HG03558 (cell line): ENCODE data around the gene PEAK1.

Experiments used
- ATAC-seq: cut with Tn5 transposase; IDR thresholded peaks from one replicate; pipeline ENCODE4 v1.9.1; 2021; ENCODE audit warnings: moderate number of reproducible peaks; ENCODE audit not compliant: unreplicated experiment; ENCODE audit errors: extremely low read depth

The PEAK1 gene, protein sequence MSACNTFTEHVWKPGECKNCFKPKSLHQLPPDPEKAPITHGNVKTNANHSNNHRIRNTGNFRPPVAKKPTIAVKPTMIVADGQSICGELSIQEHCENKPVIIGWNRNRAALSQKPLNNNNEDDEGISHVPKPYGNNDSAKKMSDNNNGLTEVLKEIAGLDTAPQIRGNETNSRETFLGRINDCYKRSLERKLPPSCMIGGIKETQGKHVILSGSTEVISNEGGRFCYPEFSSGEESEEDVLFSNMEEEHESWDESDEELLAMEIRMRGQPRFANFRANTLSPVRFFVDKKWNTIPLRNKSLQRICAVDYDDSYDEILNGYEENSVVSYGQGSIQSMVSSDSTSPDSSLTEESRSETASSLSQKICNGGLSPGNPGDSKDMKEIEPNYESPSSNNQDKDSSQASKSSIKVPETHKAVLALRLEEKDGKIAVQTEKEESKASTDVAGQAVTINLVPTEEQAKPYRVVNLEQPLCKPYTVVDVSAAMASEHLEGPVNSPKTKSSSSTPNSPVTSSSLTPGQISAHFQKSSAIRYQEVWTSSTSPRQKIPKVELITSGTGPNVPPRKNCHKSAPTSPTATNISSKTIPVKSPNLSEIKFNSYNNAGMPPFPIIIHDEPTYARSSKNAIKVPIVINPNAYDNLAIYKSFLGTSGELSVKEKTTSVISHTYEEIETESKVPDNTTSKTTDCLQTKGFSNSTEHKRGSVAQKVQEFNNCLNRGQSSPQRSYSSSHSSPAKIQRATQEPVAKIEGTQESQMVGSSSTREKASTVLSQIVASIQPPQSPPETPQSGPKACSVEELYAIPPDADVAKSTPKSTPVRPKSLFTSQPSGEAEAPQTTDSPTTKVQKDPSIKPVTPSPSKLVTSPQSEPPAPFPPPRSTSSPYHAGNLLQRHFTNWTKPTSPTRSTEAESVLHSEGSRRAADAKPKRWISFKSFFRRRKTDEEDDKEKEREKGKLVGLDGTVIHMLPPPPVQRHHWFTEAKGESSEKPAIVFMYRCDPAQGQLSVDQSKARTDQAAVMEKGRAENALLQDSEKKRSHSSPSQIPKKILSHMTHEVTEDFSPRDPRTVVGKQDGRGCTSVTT (N-terminal part only)

DNA sequence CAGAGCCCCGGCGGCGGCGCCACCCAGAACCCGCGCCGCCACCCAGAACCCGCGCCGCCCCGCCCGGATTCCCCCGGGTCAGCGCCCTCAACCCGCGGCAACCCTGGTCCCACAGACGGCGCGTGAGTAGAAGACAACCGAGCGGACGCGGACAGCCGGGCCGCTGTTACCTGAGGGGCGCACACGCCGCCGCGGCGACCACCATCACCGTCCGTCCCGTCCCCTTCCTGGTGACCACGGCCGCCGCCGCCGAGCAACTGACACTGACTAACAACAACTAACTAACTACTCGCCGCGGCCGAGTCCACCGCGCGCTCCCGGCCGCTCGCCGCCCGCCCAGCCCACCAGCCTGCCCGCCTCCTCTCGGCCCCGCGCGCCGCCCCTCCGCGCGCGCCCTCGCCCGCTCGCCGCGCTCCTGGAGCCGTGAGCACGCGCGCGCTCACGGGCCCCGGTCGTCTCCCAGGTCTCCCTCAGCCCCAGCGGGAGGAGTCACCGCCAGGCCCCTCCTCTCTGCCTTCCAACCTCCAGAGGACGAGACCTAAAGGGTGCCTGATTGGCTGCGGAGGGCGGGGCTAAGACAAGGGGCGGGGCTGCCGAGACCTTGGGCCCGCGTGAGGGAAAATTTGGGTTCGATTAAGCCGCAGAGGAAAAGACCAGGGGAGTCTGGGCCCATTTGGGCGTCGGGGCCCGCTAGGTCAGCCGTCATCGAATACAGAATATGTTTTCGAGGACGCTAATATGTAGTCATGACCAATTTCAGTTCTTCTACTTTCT is at the start of gene PEAK1:
Gene PEAK1, minus strand, starts transcription at position 269 of the 774 bp plus-strand sequence. CDS start 238,178 bp downstream, outside the sequence.
- ATAC-seq: peak; percentile 65

DNA sequence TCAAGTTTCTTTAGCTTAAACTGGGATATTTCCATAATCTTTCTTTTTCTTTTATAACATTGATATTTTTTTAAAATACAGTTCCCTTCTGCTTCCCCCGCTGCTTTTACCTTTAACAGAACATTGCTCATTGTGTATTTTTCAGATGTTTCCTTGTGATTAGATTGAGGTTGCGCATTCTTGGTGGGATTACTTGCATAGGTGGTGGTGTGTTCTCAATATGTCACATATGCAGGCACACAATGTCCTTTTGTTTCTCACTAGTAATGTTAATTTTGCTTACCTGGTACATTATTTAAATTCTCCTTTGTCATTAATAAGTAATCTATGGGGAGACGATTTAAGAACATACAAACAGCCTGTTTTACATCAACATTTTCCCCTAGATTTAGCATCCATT is 49.0 kb upstream of the PEAK1 start:
- no peak for ATAC-seq

DNA sequence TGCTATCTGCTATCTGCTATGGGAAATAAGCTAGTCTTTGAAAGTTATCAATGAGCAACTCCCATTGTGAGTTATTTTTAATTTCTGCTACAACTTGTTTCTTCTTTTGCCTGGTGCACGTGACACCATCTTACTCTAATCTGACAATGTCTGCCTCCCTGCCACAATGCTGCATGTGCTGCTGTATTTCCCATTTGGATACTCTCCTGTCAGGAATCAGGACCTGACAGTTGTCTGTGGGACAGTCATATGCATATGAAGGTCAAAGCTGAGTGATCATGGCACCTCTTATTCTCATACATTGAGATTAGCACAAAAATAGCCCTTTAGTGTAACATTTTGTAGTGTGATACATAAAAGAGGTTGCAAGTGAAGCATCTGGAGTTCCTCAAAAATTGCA is 46.6 kb upstream of the PEAK1 start:
- ATAC-seq: no peak

DNA sequence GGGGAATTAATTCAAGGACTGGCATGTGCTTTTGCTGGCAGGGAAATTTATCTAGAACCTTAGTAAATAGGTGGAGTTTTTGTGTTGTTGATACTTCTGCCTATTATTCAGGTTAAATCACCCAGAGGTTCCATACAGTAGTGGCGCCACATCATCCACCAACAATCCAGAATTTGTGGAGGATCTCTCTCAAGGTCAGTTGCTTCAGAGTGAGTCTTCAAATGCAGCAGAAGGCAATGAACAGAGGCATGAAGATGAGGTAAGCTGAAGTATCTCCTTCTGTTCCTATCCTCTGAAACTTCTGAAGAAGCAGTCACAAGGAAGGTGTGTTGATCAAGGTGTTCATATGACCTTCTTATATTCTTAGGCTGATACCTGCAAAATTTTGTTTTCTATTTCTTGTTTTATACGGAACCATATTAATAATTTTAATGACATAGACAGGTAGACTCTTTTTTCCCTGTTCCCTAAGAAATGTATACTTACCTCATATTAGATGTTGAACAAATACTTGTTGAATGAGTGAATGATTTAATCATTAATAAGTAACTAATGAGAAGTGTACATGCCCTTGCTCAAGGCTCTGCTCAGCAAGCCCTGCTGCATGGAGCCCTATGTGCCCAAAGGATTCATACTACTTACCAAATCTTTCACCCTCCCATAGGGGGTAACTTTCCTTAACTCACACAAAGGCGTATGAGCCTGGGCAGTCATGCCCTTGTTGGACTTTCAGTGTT is 44.4 kb upstream of the PEAK1 start:
- no peak for ATAC-seq

DNA sequence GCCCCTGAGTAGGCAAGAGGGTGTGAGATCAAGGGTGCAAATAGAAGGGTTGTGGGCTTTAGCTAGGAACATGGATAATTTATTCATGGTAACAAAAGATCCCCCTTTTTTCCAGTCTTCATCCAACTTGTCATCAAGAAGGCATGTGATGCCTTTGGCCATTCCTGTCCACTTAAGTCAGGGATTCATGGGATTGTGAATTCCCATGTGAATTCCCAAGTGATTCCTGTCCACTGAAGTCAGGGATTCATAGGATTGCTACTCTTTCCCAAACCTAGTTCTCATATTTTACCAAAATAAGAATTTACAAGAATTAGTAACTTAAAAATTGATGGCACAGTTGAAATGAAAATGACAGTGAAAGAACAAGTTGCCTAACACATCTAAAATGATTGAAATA is 41.6 kb upstream of the PEAK1 start:
- no peak for ATAC-seq

DNA sequence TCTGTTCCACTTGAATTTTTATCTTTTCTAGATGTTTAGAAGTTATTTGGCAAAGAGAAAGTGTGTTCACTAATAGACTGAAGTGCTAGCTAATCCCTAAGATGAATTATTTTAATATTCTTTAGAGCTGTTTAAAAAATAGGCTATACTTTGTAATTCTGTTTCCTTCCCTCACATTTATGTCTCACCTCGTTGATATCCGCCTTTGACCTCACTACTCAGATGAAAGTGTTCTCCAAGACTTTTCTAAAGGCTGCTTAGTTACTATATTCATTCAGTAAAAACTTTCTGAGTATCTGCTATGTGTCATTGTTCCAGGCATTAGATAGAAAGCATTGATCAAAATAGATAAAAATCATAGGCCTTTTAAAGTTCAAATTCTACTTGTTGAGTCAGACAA is 39.1 kb upstream of the PEAK1 start:
- no peak for ATAC-seq

DNA sequence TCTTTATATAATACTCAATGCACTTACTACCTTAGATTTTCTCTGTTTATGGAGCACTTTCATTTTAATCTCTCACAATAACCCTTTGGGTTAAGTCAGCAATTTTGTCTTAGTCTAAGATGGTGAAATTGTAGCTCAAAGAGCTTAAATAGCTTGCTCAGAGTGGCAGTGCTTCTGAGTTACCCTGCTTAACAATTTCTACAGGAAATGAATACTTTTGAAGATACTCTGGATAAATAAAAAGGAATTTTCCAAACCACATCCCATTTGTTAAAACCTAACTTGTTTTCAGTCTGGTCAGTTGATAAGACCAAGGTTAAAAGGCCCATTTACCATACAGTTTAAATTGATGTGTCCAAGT is 38.0 kb upstream of the PEAK1 start:
- ATAC-seq: no peak

DNA sequence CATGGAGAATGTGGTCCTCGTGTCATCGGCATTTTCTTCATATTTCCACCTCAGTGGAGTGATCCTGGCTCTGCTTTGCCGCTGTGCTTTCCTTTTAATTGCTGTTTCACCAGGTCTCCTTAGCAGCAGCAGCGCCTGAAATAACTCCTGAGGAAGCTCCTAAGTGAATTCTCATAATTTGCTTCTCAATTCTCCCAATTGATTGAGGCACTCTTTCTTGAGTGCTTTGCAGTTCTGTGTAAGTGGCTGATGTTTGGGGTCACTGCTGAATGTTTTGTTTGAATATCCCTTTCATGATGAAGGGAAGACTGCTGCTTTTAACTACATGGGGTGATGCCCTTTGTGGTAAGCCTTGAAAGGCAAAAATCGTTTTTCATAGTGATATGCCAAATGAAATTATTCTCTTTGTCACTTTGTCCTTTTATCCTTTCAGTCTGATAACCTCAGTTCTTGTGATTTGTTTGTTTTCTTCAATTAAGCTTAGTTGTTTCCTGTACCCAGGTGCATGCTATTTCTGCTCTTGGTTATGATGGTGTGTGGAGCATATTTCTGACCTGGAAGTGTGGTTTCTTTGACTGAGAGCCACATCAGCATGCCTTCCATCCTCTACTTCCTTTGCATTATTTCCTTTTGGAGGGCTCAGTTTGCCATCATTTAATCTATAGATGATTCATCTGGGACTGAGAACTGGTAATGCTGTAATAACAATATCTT is 37.4 kb upstream of the PEAK1 start:
- ATAC-seq: no peak

DNA sequence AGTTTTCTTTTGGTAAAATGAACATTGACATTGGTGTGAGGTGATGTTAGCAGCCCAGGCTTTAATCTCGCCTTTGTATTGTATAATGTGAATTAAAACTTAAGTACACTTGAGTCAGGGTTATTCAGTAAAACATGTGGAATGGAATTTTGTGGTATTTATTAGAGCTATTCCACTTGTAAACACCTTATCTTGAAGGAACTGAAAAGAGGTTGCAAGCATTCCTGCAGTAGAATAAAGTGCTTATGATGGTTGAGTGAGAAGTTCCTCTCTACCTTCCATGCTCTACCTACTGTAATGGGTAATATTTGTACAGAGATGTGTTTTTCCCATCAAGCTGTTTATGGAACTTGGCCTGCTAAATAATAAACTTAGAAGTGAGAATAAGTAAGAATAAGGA is 36.8 kb upstream of the PEAK1 start:
- no peak for ATAC-seq

DNA sequence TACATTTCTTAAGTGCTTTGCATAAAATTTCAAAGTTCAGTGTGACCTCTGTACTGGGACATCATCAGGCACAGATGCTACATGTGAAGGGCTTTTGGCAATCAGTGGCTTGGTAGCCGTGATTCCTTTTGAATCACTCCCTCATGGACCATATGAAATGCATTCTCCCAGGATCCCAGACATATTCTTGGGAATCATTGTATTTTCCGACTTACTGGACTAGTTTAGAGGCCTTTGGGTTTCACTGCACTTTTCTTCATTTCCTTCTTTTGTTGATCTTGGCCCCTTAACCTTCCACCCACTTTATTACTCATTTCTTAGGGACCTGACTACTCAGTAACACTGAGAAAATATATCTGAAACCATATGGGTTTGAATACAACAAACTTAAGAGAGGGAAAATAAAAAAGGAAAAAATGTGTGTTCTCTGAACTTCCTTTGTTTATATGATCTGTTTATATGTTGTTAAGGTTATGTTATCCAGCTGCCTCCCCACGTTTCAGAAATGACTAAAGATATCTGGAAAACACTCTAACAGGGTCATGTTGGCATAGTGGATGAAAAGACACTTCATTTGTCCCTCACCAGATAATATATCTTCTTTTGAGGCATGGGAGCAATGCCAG is 35.9 kb upstream of the PEAK1 start:
- ATAC-seq: no peak

DNA sequence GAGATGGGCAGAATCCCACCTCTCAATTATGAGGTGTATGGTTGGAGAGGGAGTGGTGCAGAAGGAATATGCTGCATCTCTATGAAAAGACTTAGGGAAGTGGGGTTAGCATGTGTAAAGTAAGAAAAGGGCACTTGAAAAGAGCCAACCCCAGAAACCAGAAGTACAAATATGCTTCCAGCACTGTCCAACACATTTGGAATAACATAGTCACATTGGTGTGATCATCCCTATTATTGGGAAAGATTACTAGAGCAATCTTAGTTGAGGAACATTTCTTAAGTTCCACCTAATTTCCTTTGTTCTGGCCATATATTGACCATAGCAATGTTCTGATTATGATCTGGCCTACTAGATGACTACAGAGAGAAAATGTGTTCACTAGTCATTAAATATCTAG is 35.0 kb upstream of the PEAK1 start:
- no peak for ATAC-seq

DNA sequence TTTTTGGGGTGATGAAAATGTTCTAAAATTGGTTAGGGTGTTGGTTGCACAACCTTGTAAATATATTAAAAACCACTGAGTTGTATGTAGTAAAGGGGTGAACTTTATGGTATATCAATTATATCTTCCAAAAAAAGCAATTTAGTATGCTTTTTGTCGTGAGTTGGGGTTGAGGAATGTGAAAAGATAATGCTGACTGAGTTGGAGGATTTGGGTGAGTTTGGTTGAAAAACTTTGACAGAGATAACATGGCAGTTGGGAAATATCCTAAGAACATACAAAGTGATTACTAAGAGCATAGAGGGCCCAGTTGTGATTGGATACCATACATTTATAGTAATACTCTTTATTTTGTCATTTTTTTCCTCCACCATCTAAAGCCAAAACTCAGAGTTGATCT is 34.4 kb upstream of the PEAK1 start:
- ATAC-seq: no peak

DNA sequence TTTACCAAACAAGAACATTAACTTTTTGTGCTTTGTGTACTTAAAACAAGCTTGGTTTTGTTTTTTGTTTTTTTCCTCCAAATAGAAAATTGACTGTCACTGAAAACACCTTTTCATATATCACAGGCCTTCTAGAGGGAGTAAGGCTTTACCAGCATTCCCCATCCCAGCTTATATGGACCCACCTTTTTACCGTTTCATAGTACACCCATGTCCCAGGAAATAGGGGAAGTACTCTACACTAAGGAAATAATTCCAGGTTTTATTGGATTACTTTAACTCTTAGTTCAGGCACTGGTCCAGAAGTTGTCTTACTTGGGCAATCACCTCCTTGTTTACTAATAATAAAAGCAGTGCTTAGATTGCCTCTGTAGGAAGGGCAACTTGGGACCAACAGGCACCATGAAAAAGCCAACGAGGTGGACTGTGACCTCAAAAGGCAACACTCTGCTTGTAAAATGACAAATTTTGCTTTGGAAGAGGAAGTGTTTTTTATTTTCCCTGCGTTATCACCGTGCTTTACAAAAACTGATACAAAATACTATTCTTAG is 27.0 kb upstream of the PEAK1 start:
- no peak for ATAC-seq

DNA sequence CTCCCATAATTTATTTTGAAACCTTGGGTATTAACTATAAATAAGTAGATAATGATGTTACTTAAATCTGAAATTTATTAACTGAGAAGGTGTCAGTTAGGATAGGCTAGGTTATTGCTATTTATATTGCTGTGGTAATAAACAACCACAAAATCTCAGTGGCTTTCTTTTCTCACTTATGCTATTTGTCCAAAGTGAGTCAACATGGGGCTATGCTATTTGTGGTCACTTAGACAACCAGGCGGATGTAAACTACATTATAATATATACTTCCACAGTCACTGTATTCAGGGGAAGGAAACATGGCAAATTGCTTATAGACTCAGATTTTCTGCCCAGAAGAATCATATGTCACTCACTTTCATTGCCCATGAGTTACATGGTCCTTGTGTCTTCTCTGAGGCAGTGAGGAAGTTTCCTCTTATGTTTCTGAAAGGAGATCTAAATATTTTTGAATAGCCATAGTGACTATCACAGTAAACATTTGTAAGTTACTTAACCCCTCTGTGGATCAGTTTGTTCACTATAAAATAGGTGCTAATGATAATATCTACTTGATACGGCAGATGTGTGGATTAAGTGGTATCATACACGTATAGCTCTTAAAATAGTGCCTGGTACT is 20.6 kb upstream of the PEAK1 start:
- ATAC-seq: peak; percentile 54

DNA sequence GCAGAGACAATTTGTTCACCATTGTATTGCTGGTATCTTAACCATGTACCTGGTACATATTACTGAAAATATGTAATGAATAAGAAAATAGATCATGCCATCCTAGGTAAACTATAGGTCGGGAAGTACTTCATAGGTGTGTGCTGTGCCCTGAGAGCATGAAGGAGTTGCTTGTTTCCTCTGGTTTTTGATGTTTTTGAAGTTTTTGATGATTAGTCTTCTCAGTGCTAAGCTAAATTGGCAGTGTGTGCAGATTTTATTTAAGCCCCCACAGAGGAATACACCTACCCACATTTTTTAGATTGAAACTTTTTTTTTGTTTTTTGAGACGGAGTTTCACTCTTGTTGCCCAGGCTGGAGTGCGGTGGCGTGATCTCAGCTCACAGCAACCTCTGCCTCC is 17.4 kb upstream of the PEAK1 start:
- no peak for ATAC-seq

DNA sequence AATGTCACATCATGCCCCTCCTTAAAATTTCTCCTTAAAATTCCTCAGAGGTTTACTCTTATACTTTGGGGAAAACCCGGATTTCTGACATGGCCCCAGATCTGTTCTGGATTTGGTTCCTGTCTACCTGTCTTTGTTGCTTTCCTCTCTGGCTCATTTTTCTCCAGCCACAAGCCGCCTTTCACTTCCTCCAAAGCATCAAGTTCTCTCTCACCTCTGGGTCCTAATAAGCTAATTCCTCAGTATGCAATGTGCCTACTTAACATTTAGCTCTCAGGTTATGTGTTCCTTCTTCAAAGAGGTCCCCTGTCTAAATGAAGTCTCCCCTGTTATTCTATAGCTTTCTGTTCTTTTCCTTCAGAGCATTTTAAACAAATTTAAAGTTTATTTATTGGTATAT is 16.9 kb upstream of the PEAK1 start:
- no peak for ATAC-seq

DNA sequence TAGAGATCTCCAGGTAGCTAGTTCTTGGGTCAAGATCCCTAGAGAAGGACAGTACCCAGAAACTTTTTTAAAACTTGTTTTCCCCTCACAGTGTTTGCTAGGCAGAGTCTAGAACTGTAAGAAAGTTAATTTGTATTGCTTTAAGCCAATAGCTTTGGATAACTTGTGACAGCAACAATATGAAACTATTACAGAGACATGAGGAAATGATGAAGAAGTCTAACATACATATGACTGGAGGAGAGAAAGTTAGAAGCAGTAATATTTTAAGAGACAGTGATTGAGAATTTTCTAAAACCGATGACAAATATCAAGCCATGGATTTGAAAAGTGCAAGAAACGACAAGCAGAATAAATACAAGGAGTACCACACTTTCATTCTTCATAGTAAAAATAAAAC is 10.7 kb upstream of the PEAK1 start:
- no peak for ATAC-seq

DNA sequence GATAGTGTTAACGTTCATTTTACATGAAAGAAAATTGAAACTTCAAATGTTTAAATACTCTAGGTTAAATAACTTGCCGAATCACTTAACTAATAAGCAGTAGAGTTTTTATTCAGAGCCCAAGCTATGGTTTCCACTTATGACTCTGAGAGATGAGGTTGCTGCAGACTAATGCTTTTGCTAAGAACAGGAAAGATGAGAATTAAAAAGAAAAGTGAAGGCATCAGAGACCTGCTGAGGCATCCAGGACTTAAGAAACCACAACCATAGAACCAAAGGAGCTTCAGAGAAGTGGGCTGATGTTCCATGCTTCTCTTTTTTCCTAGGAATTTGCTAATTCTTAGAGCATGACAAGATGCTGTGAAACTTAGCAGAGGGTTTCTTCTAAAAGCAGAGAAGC is 10.3 kb upstream of the PEAK1 start:
- no peak for ATAC-seq
